Neuronal stem cell (in vitro differentiated cells): ENCODE measurements around the gene SHLD3.
"Not testable (repeated sequence)": the region's sequence is repeated elsewhere in the genome, so short reads cannot be mapped to it uniquely, and the experiment has no call there.

Experiments used
- DNase-seq: peaks from one replicate; pipeline ENCODE4 v3.0.0-alpha.2; 2013; ENCODE audit warnings: low spot score
- H2AFZ ChIP-seq: one replicate; pipeline ENCODE4 v1.6.1; 2013; ENCODE audit warnings: mild to moderate bottlenecking, low read length, inconsistent platforms
- H2AK5ac ChIP-seq: 2 replicates; pipeline ENCODE4 v1.6.1; 2013; ENCODE audit warnings: low read depth, mild to moderate bottlenecking, inconsistent platforms, low read length, moderate library complexity, mixed read lengths
- H2BK120ac ChIP-seq: 2 replicates; pipeline ENCODE4 v1.6.1; 2013; ENCODE audit warnings: low read depth, mild to moderate bottlenecking, inconsistent platforms, low read length, moderate library complexity, mixed read lengths
- H2BK12ac ChIP-seq: one replicate; pipeline ENCODE4 v1.6.1; 2013; ENCODE audit warnings: low read length, inconsistent platforms
- H2BK15ac ChIP-seq: 2 replicates; pipeline ENCODE4 v1.6.1; 2013; ENCODE audit warnings: mild to moderate bottlenecking, low read length, inconsistent platforms, mixed read lengths
- H2BK5ac ChIP-seq: one replicate; pipeline ENCODE4 v1.6.1; 2013; ENCODE audit warnings: inconsistent platforms, mild to moderate bottlenecking, low read length, moderate library complexity
- H3K14ac ChIP-seq: one replicate; pipeline ENCODE4 v1.6.1; 2013; ENCODE audit warnings: low read length, inconsistent platforms
- H3K18ac ChIP-seq: 2 replicates; pipeline ENCODE4 v1.6.1; 2013; ENCODE audit warnings: low read length, inconsistent platforms
- H3K23ac ChIP-seq: 2 replicates; pipeline ENCODE4 v1.6.1; 2013; ENCODE audit warnings: low read depth, mild to moderate bottlenecking, mixed read lengths, low read length, inconsistent platforms; ENCODE audit not compliant: poor library complexity
- H3K27ac ChIP-seq: replicated peaks from 3 replicates; pipeline ENCODE4 v1.5.1; 2013; ENCODE audit warnings: low read length, inconsistent platforms
- H3K27me3 ChIP-seq, 3 experiments: 2 replicates each; pipeline ENCODE4 v1.6.1; 2013; ENCODE audit warnings: low read length in 3 of 3, mild to moderate bottlenecking in 2 of 3, inconsistent platforms in 1 of 3, low read depth in 1 of 3, mixed read lengths in 1 of 3, moderate library complexity in 1 of 3; ENCODE audit not compliant: control insufficient read depth in 3 of 3, insufficient read depth in 3 of 3
- H3K36me3 ChIP-seq, 2 donors: replicated peaks in 1 of 2; 2 replicates each; pipeline ENCODE4 v1.6.1; 2013; ENCODE audit warnings: low read length in 2 of 2; ENCODE audit not compliant: control insufficient read depth in 2 of 2, insufficient read depth in 2 of 2
- H3K4ac ChIP-seq: 2 replicates; pipeline ENCODE4 v1.6.1; 2013; ENCODE audit warnings: inconsistent platforms, mild to moderate bottlenecking, low read length, moderate library complexity
- H3K4me1 ChIP-seq, 2 donors: 1 replicate in 1 of 2; 2 replicates in 1 of 2; pipeline ENCODE4 v1.6.1; 2013; ENCODE audit warnings: low read length in 2 of 2, low read depth in 1 of 2; ENCODE audit not compliant: control insufficient read depth in 2 of 2, insufficient read depth in 1 of 2
- H3K4me2 ChIP-seq: one replicate; pipeline ENCODE4 v1.6.1; 2013; ENCODE audit warnings: mild to moderate bottlenecking, low read length, inconsistent platforms; ENCODE audit not compliant: insufficient read depth, poor library complexity, severe bottlenecking
- H3K4me3 ChIP-seq, 2 donors: 2 replicates each; pipeline ENCODE4 v1.5.1; 2013; ENCODE audit warnings: low read length in 2 of 2, mild to moderate bottlenecking in 2 of 2, inconsistent platforms in 1 of 2, moderate library complexity in 1 of 2
- H3K79me1 ChIP-seq: one replicate; pipeline ENCODE4 v1.6.1; 2013; ENCODE audit warnings: low read depth, mild to moderate bottlenecking, inconsistent platforms, low read length, moderate library complexity
- H3K9ac ChIP-seq: one replicate; pipeline ENCODE4 v1.6.1; 2013; ENCODE audit warnings: mild to moderate bottlenecking, low read depth, low read length, inconsistent platforms; ENCODE audit not compliant: poor library complexity
- H3K9me3 ChIP-seq, 2 donors: replicated peaks in 1 of 2; 2 replicates each; pipeline versions ENCODE3 to v1.6.1; 2013; ENCODE audit warnings: low read length in 2 of 2, mild to moderate bottlenecking in 2 of 2, inconsistent platforms in 1 of 2, low read depth in 1 of 2, mixed read lengths in 1 of 2, moderate library complexity in 1 of 2; ENCODE audit not compliant: control insufficient read depth in 2 of 2, insufficient read depth in 1 of 2
- H4K8ac ChIP-seq: one replicate; pipeline ENCODE4 v1.6.1; 2013; ENCODE audit warnings: low read depth, mild to moderate bottlenecking, inconsistent platforms, low read length, moderate library complexity
- H4K91ac ChIP-seq: one replicate; pipeline ENCODE4 v1.6.1; 2013; ENCODE audit warnings: low read length, low read depth, mild to moderate bottlenecking, inconsistent platforms; ENCODE audit not compliant: poor library complexity
- WGBS, 2 donors: extraction: QIAGEN DNeasy Blood & Tissue Kit; methylation state at CpG; one replicate each; pipeline ENCODE4 v1.1.7; 2013; ENCODE audit warnings: missing lambda C conversion rate in 2 of 2, mixed read lengths in 1 of 2; ENCODE audit not compliant: insufficient read length in 2 of 2, insufficient replicate concordance in 1 of 2; ENCODE audit errors: extremely low coverage in 2 of 2; 5-methylcytosine and 5-hydroxymethylcytosine counted together

The SHLD3 gene

DNA sequence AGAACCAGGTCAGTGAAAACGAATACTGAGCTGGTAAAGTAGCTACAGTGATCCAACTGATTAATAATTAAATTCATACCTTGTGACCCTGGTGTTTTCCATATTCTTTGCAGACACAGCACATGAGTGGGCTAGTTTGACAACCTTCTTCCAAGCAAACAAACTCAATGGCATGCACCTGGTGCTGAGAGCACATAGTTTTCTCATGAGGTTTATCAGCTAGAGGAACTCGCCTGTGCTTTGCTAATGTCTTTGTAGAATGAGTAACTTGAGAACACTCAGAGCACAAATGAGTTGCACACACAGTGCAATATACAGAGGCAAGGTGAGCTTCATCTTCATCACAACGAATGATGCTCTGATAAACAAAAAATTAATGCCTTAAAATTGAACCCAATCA, 13.3 kb upstream of the SHLD3 start:
- no CpG with 5 or more reads among the region's 3 CpGs for WGBS, 2 donors
- Histone ChIP-seq H2AK5ac (no peak overlapping the region), H3K27ac (no peak overlapping the region), H3K36me3 (peaks cover 10 to 88% of the 10 kb centered on the region in 2 donors), H3K79me1 (no peaks in the 10 kb centered on the region), H2BK120ac (no peak overlapping the region), H3K18ac (no peak overlapping the region), H3K4me2 (no peak overlapping the region), H3K4ac (no peak overlapping the region), H3K4me1 (no peaks in the 10 kb centered on the region), H3K14ac (no peak overlapping the region), H2BK12ac (no peak overlapping the region), H3K9ac (no peak overlapping the region), H3K9me3 (no peaks in the 10 kb centered on the region), H4K8ac (no peak overlapping the region), H3K23ac (no peak overlapping the region), H2AFZ (no peak overlapping the region), H3K4me3 (no peak overlapping the region), H2BK15ac (no peak overlapping the region), H2BK5ac (no peak overlapping the region), H4K91ac (no peak overlapping the region), H3K27me3 (no peaks in the 10 kb centered on the region)
- no peak for DNase-seq

DNA sequence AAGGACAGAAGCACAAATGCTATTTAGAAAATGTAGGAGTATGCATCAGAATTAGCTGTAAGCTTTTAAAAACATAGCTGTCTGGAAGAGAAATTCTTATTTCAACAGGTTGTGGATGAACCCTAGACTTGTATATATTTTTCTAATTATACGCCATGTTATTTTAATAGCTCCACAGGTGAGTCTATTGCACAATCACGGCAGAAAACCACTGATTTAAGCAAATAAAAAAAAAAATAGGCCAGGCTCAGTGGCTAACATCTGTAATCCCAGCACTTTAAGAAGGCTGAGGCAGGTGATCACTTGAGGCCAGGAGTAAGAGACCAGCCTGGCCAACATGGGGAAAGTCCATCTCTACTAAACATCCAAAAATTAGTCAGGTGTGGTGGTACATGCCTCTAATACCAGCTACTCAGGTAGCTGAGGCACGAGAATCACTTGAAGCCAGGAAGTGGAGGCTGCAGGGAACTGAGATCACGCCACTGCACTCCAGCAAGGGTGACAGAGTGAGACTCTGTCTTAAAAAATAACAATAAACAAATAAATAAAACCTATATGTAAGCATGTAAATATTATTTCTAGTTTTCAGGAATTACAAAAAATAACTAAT, 12.4 kb upstream of the SHLD3 start:
- Histone ChIP-seq H3K4ac (no peak overlapping the region), H3K9ac (no peak overlapping the region), H3K9me3 (no peaks in the 10 kb centered on the region), H3K4me2 (no peak overlapping the region), H2BK5ac (no peak overlapping the region), H2BK12ac (no peak overlapping the region), H4K91ac (no peak overlapping the region), H3K14ac (no peak overlapping the region), H3K23ac (no peak overlapping the region), H2BK120ac (no peak overlapping the region), H4K8ac (no peak overlapping the region), H3K27me3 (no peaks in the 10 kb centered on the region), H3K4me1 (no peaks in the 10 kb centered on the region), H3K79me1 (no peaks in the 10 kb centered on the region), H3K18ac (no peak overlapping the region), H2AK5ac (no peak overlapping the region), H2AFZ (no peak overlapping the region), H2BK15ac (no peak overlapping the region), H3K27ac (no peak overlapping the region), H3K36me3 (peaks cover 7 to 88% of the 10 kb centered on the region in 2 donors), H3K4me3 (no peak overlapping the region)
- DNase-seq = no peak
- WGBS, 2 donors = no CpG with 5 or more reads among the region's 4 CpGs

DNA sequence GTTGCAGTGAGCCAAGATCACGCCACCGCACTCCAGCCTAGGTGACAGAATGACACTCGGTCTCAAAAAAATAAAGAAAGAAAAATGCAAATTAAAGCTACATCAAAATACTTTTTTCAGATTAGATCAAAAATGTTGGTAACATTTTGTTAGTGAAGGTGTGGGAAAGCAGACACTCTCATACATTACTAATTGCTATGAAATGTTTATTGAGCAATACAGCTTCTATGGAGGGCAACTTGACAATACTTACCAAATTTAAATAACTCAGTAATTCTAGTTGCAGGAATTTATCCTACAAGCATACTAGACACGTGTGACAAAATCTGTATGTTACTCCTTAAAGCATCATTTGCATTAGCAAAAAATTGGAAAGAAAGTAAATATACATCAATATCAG, 4.8 kb upstream of the SHLD3 start:
- Histone ChIP-seq H2BK12ac (no peak overlapping the region), H4K8ac (no peak overlapping the region), H3K36me3 (peaks cover 0 to 26% of the 10 kb centered on the region in 2 donors), H3K79me1 (no peaks in the 10 kb centered on the region), H3K4me1 (peaks cover 2 to 10% of the 10 kb centered on the region in 2 donors), H3K27me3 (no peaks in the 10 kb centered on the region), H3K27ac (no peak overlapping the region), H2BK120ac (no peak overlapping the region), H2BK5ac (no peak overlapping the region), H3K4me3 (no peak overlapping the region), H2AFZ (no peak overlapping the region), H3K4me2 (no peak overlapping the region), H3K4ac (no peak overlapping the region), H2BK15ac (no peak overlapping the region), H3K9me3 (no peaks in the 10 kb centered on the region), H4K91ac (no peak overlapping the region), H3K23ac (no peak overlapping the region), H3K9ac (no peak overlapping the region), H3K14ac (no peak overlapping the region), H2AK5ac (no peak overlapping the region), H3K18ac (no peak overlapping the region)
- no CpG with 5 or more reads among the region's 4 CpGs for WGBS, 2 donors
- DNase-seq = no peak

DNA sequence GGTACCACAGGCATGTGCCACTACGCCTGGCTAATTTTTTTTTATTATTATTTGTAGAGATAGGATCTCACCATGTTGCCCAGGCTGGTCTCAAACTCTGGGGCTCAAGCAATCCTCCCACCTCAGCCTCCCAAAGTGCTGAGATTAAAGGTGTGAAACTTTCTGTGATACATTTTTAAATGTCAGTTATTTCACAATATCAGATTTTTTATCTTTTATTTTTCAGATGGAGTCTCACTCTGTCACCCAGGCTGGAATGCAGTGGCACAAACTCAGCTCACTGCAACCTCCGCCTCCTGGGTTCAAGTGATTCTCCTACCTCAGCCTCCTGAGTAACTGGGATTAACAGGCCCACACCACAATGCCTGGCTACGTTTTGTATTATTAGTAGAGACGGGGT, 2.9 kb upstream of the SHLD3 start:
- Histone ChIP-seq H3K36me3 (peaks cover 0 to 10% of the 10 kb centered on the region in 2 donors), H3K4me1 (peaks cover 6 to 13% of the 10 kb centered on the region in 2 donors)
- H3K79me1 ChIP-seq, H3K14ac ChIP-seq, H3K23ac ChIP-seq, H3K27me3 ChIP-seq, H2AFZ ChIP-seq, H4K91ac ChIP-seq, H3K9ac ChIP-seq, H2AK5ac ChIP-seq, H2BK12ac ChIP-seq, H3K9me3 ChIP-seq, H3K4me2 ChIP-seq, H2BK5ac ChIP-seq, H3K18ac ChIP-seq, H3K4me3 ChIP-seq, H2BK120ac ChIP-seq, H2BK15ac ChIP-seq, H4K8ac ChIP-seq, H3K4ac ChIP-seq, DNase-seq, H3K27ac ChIP-seq: not testable (repeated sequence)
- no CpG with 5 or more reads among the region's 4 CpGs for WGBS, 2 donors
